GM21423 (cell line): ENCODE measurements around the gene ARHGDIG.

ENCODE experiments used
- ATAC-seq: cut with Tn5 transposase; IDR thresholded peaks from one replicate; pipeline ENCODE4 v1.9.1; 2021; ENCODE audit warnings: mild to moderate bottlenecking, moderate library complexity; ENCODE audit not compliant: unreplicated experiment

Gene ARHGDIG

DNA sequence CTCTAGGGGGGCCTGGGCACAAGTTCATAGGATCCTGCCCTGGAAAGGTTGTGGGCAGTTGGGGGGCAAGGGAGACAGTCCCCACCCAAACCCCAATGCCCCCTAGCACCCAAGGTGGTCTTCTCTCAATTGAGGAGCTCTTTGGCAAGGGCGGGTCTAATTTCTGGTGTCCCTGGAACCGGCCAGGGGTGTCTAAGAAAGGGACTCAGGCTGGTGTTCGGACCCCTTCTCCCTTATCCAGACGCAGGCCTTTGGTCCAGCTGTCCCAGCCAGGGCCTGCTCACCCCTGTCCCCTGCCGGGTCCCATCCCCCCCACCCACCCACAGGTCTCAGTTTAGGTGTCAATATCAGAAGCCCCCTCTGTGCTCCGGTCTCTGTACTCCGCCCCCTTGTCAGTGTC is 860 bp upstream of the ARHGDIG start:
- no peak for ATAC-seq

DNA sequence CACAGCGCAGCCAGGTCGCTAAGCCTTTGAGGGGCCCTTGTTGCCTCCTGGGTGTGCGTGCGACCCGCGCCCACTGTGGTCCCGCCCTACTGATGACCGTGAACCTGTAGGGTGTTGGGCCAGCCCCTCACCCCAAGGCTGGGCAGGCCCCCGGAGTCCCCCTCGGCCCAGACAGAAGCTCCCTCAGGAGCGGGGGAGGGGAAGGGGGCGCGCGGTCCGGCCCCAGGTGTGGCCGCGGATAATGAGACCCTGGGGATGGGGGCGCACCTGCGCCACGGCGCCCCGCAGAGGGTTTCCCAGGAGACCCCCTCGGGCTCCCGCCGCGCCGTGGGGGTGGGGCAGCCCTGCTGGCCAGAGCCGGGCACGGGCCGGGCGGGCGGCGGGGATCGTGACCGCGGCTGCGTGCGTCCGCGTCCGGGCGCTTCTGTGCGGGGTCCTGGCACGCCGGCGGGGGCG is 358 bp upstream of the ARHGDIG start:
- no peak for ATAC-seq

DNA sequence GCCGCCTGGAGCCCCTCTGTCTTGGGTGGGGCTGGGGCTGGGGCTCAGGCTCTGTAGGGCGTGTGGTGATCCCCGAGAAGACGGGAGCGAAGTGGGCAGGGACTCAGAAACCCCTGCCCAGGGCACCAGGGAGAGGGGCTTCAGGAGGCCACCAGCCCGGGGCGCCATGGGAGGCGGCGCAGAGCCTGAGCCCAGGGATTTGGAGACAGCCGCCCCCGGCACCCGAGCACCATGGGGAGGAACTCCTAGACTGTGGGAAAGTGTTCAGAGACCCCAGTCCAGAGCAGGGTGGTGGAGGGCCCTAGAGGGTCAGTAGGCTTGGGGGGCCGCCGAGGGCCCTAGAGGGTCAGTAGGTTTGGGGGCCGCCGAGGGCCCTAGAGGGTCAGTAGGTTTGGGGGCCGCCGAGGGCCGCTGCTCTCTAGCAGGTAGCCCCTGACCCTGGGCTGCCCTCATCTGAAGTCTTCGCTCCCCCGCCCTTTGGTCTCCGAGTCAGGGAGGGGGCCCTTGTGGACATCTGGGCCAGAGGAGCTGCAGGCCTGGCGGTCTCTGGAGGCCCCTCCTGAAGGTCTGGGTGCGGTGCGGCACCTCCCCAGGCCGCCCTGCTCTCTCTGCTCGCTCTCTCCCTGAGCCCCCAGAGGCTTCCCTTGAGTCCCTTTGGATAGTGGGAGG is 734 bp downstream of the ARHGDIG start:
- no peak for ATAC-seq

DNA sequence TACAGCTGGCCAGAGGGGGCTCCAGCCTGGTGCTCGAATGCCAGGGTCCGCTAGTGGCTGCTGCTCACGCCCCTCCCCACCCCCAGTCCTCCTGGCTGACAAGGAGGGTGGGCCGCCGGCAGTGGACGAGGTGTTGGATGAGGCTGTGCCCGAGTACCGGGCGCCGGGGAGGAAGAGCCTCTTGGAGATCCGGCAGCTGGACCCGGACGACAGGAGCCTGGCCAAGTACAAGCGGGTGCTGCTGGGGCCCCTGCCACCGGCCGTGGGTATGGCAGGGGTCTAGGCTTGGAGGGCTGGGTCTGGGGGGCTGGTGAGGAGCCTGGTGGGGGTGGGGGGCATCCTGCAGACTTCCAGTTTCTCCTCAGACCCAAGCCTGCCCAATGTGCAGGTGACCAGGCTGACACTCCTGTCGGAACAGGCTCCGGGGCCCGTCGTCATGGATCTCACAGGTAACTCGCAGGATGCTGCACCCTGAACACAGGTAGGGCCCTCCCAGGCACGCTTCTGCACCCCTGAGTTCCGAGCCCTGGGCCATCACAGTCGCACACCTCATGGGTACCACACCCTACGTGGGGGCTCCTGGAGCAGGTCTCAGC is 1.4 kb downstream of the ARHGDIG start:
- no peak for ATAC-seq

DNA sequence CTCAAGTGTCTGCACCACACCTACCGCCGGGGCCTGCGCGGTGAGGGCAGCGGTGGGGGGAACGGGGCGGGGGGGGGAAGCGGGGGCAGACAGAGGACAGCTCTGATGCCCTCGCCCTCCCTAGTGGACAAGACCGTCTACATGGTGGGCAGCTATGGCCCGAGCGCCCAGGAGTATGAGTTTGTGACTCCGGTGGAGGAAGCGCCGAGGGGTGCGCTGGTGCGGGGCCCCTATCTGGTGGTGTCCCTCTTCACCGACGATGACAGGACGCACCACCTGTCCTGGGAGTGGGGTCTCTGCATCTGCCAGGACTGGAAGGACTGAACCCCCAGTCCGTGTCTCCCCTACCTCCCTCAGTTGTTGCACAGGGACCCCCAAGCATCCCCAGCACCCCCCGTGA is 2.1 kb downstream of the ARHGDIG start:
- ATAC-seq: no peak

DNA sequence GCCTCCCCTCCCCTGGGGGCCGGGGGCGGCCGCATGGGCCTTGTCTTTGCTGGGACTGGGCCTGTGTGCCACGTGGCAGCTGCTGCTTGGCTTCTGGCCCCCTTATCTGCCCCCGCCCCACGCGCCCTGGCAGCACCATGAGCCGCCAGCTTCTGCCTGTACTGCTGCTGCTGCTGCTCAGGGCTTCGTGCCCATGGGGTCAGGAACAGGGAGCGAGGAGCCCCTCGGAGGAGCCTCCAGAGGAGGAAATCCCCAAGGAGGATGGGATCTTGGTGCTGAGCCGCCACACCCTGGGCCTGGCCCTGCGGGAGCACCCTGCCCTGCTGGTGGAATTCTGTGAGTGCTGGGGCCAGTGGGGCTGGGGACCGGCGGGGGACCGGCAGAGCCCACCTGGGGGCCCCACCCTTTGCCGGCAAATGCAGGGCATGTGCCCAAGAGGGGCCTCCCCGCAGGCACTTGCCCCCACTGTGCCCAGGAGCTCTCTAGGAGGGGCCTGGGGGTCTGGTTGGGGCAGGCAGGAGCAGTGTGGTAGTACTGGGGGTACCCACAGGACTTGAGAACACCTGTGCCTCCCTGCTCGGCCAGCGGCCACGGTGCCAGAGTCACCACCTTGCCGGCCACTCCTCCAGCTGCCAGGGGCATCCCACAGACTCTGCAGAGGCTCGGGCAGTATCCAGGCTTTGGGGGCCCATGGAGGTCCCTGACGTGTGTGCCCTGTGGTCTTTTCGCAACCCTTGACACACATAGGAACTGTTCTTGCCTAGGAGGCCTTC is 2.8 kb downstream of the ARHGDIG start, which contains the start of gene PDIA2:
Gene PDIA2, plus strand, starts transcription at position 132 of the 773 bp plus-strand sequence. Its CDS starts 6 bp downstream, at position 138.
- no peak for ATAC-seq

DNA sequence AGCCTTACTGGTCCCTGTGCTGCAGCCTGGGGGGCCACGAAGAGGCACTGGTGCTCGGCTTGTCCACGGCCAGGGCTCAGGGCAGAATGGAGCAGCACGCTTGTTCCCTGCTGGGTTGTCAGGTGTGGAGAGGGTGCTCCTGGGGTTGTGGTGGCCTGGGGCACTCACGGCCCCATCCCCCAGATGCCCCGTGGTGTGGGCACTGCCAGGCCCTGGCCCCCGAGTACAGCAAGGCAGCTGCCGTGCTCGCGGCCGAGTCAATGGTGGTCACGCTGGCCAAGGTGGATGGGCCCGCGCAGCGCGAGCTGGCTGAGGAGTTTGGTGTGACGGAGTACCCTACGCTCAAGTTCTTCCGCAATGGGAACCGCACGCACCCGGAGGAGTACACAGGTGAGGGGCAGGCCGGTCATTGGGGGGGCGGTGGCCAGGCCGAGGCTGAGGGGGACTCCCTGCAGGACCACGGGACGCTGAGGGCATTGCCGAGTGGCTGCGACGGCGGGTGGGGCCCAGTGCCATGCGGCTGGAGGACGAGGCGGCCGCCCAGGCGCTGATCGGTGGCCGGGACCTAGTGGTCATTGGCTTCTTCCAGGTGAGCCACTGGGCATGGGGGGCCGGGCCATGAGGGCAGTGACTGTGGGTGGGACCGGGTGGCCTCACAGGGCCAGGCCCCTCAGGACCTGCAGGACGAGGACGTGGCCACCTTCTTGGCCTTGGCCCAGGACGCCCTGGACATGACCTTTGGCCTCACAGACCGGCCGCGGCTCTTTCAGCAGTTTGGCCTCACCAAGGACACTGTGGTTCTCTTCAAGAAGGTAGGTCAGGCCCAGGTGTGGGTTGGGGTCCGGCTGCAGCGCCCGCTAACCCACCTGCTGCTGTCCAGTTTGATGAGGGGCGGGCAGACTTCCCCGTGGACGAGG is 4.1 kb downstream of the ARHGDIG start:
- no peak for ATAC-seq

DNA sequence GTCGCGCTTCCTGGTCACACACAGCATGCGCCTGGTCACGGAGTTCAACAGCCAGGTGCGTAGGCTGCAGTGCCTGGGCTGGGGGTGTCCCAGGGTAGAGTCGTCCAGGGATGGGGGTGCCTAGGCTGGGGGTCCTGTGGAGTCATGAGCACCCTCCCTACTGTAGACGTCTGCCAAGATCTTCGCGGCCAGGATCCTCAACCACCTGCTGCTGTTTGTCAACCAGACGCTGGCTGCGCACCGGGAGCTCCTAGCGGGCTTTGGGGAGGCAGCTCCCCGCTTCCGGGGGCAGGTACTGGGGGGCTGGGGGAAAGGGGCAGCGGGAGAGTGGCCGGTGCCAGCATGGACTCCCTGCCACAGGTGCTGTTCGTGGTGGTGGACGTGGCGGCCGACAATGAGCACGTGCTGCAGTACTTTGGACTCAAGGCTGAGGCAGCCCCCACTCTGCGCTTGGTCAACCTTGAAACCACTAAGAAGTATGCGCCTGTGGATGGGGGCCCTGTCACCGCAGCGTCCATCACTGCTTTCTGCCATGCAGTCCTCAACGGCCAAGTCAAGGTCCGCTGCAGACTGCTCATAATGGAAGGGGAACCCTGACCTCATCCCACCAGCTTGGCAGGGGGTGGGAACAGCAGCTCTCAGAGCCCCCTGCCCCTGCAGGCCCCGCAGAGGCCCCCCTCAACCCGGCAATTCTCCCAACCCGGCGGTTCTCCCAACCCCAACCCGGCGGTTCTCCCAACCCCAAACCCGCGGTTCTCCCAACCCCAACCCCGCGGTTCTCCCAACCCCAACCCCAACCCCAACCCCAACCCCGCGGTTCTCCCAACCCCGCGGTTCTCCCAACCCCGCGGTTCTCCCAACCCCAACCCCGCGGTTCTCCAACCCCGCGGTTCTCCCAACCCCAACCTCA is 5.0 kb downstream of the ARHGDIG start:
- no peak for ATAC-seq

DNA sequence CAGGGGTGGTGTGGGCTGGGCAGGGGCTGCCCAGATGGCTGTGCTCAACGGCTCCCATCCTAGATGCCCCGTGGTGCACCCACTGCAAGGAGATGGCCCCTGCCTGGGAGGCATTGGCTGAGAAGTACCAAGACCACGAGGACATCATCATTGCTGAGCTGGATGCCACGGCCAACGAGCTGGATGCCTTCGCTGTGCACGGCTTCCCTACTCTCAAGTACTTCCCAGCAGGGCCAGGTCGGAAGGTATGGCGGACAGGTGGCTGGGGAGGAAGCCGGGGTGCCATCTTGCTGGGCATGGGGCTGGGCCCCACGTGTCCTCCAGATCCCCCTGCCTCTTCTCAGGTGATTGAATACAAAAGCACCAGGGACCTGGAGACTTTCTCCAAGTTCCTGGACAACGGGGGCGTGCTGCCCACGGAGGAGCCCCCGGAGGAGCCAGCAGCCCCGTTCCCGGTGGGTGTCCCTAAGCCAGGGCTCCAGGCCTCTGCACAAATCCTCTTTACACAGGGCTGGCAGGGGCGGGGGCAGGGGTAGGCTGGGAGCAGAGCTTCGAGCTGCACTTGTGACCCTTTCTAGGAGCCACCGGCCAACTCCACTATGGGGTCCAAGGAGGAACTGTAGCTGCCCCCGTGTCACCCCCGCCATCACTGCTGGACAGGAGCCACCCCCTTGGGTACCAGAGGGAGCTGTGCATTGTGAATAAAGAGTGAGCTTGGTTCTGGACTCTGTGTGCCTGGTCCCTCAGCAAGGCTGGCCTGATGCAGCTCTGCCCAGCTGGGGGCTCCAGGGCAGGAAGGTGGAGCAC is 6.3 kb downstream of the ARHGDIG start:
- ATAC-seq: no peak

DNA sequence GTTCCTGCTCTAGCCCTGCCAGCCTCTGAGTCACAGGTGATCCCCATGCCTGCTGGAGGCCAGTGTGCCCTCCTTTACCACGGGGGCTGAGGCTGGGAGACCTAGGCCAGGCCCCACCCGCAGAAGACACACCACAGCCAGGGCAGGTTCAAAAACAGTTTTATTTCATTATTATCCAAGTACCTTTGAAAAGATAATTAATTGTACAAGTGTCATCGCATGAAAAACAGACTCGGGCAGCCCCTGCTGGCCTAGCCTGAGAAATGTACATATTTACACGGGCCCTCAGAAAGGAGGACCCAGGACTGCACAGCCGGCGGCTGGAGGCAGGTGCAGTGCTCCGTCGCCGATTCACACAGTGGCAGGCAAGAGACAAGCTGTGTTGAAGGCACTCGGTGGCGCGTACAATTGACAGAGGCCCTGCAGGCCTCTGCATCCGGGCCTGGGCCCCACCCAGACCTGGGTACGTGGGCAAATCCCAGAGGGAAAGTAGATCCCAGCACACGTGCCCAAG is 7.0 kb downstream of the ARHGDIG start:
- no peak for ATAC-seq

DNA sequence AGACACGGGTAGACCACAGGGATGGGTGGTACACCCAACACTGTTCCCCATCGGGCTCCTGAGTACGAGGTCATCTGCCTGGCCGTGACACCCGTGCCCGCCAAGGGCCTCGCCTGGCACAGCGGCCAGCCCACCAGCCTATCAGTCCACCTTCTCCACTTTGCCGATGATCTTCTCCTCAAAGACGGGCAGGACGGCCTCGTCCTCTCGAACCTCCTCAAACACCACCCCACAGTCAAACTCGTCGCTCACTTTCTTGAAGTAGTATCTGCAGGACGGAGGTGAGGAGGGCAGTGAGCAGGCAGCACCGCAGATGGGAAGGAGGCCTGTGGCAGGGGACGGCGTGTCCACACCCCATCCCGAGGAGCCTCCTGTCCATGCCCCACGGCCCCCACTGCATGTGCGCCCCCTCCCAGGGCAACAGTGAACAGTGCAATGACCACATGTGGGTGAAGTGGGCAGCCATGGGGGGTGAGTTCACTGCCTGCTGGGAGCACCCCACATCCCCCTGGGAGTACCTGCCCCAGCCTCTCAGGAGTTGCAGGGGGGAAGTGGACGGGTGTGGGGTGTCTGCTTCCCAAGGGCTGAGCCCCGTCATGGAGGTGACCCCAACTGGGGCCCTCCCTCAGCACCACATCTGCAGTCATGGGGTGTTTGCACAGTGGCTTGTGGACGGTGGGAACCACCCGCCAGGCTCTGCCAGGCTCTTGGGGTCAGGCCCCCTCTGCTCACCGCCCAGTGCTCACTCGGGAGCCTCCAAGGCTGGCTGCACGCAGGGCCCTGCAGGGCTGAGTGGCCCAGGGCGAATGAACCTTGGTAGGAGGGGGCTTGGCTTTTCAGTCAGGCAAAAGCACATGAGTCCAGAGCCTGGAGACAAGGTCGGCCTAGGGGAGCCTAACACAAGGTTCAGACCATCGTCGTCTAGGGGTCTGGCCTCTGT is 7.9 kb downstream of the ARHGDIG start:
- ATAC-seq: no peak

DNA sequence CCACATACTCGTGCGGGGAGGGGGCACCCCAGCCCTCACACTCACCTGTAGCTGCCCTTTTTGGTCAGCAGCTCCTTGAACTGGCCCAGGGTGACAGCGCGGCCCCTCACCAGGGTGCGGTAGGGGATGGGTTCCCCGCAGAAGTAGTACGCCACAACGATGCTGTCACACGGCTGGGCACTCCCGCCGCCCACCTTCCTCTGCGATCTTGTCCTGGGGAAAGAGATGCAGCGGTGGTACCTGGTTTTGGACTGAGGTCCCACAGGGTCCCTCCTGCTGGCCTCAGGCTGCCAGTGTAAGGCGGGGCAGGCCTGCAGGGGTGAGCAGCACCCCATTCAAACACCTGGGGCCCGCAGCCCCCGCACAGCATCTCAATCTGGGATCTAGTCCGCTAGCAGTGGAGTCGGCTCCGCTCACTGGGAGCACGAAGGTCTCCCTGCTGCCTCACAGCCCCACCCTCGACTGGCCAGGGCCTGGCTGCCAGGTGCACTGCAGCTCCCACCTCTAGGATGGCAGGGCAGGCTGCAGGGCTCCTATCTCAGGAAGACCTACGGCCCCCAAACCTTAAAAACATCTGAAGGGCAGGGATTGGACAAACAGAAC is 9.1 kb downstream of the ARHGDIG start:
- no peak for ATAC-seq

DNA sequence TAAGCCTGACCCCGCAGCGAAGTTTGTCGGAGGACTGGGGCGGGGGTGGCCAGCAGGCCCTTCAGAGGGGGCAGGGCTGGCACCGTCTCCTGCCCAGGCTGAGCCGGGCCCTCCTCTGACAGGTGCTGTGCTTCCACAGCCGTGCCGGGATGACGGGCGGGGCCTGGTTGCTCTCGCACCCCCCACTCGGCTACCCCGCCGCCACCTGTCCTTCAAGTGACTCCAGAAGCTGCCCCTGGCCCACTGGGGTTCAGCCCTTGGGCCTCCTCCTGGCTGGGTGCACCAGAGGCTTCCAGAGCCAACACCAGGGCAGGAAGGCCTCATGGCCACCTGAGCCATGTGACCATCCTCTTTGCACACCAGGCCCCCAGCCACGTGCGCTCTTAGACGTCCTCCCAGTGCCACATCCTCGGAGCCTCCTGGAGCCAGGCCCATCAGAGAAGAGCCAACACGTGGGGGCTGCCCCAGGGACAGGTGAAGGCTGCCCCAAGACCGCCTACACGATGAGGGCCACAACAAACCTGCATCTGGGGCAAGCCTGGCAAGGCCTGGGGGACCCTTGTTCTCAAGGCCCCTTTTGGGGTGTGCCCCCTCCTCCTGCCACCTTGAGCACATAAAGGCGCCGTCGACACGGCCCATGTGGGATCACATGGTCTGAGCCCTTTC is 9.8 kb downstream of the ARHGDIG start:
- no peak for ATAC-seq

DNA sequence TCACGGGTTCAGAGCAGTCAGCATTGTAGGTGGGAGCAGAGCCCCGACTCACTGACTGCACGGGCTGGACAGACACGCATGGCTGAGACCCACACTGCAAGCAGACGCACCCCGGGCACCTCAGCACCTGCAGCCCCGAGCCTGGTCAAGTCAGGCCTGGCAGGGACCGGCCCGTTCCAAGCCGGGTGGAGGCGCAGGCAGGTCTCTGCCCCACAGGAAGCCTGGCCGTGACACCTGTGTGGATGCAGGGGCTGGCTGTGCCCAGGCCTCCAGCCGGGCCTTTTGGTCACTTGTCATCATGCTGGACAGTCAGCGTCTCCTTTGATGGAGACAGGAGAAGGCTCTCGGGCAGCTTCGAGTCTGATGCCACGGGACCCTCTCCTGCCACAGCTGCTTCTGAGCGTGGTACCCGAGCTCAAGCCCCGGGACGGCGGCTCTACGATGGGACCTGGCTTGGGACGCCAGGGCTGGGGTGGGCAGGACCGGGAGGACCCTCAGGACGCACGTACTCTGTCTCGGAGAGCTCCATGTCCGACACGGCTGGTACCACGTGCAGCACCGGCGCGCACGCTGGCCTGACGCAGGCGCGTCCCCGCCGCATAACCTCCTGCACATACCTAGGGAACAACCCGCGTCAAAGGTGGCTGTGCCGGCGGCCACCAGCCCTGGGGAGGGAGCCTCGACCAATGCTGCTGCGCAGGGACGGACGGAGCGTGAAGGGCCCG is 10.5 kb downstream of the ARHGDIG start:
- no peak for ATAC-seq

DNA sequence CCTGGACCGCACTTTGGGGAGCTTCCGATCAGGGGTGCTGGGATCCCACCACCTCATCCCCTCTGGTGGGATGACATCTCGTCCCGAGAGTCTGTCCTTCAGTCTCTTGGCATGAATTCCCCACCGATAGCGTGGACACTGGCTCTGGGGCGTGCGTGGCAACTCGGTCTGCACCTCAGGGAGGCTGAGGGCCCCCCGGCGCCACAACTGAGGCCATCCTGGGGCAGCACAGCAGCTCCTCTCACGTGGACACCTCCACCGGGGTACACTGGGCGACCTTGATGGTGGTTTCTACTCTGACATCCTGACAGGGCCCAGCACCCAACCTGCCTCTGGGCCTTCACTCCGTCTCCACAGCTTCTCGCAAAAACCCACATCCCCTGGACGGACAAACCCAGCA is 11.1 kb downstream of the ARHGDIG start:
- ATAC-seq: no peak
